Measurements from ENCODE around the gene ARFGAP2.

Gene ARFGAP2

GRCh38 chr11:47187723-47188122, 11.0 kb upstream of the ARFGAP2 start:
- no peak for DNase-seq (ENCODE audit: low read depth in 2 of 2)

- peak in 1 of 2 donors; percentile 23 for DNase-seq (ENCODE audit: low read depth in 2 of 2)
Observed at GRCh38 chr11:47186700-47187695, 10.3 kb upstream of the ARFGAP2 start.

- peak in 1 of 2 donors; percentile 33 for DNase-seq (ENCODE audit: low read depth in 2 of 2)
Observed at GRCh38 chr11:47186076-47186699, 9.5 kb upstream of the ARFGAP2 start, which contains the start of gene PACSIN3. Gene PACSIN3 (minus strand): TSS chr11:47186434. CDS start chr11:47182727, 3,707 bp downstream.

GRCh38 chr11:47185305-47186075, 8.8 kb upstream of the ARFGAP2 start:
- no peak for DNase-seq (ENCODE audit: low read depth in 2 of 2)

GRCh38 chr11:47184711-47185304, 8.1 kb upstream of the ARFGAP2 start:
- no peak for DNase-seq (ENCODE audit: low read depth in 2 of 2)

GRCh38 chr11:47183969-47184368, 7.3 kb upstream of the ARFGAP2 start:
- no peak for DNase-seq (ENCODE audit: low read depth in 2 of 2)

- DNase-seq (ENCODE audit: low read depth in 2 of 2), result no peak
Observed at GRCh38 chr11:47183031-47183856, 6.6 kb upstream of the ARFGAP2 start.

GRCh38 chr11:47182380-47182779, 5.7 kb upstream of the ARFGAP2 start:
- DNase-seq (ENCODE audit: low read depth in 2 of 2), result no peak

- no peak for DNase-seq (ENCODE audit: low read depth in 2 of 2)
Observed at GRCh38 chr11:47181271-47181670, 4.6 kb upstream of the ARFGAP2 start.

- no peak for DNase-seq (ENCODE audit: low read depth in 2 of 2)
Observed at GRCh38 chr11:47180006-47180787, 3.5 kb upstream of the ARFGAP2 start.

- DNase-seq (ENCODE audit: low read depth in 2 of 2), result no peak
Observed at GRCh38 chr11:47179655-47179991, 2.9 kb upstream of the ARFGAP2 start.

- DNase-seq (ENCODE audit: low read depth in 2 of 2), result no peak
Observed at GRCh38 chr11:47178737-47179654, 2.3 kb upstream of the ARFGAP2 start.

- no peak for DNase-seq (ENCODE audit: low read depth in 2 of 2)
Observed at GRCh38 chr11:47178316-47178715, 1.6 kb upstream of the ARFGAP2 start.

GRCh38 chr11:47177846-47178245, 1.2 kb upstream of the ARFGAP2 start:
- no peak for DNase-seq (ENCODE audit: low read depth in 2 of 2)

- DNase-seq (ENCODE audit: low read depth in 2 of 2), result peak in 1 of 2 donors; percentile 53
Observed at GRCh38 chr11:47177229-47177845, 658 bp upstream of the ARFGAP2 start.

- DNase-seq (ENCODE audit: low read depth in 2 of 2), result no peak
Observed at GRCh38 chr11:47175746-47176327, 842 bp downstream of the ARFGAP2 start.

GRCh38 chr11:47172740-47173336, 3.8 kb downstream of the ARFGAP2 start:
- DNase-seq (ENCODE audit: low read depth in 2 of 2), result no peak

GRCh38 chr11:47171856-47172255, 4.8 kb downstream of the ARFGAP2 start:
- no peak for DNase-seq (ENCODE audit: low read depth in 2 of 2)

All from stimulated activated CD8-positive, alpha-beta memory T cell treated with anti-CD3 and anti-CD28 coated beads, Interleukin-15, amount 100 ng/mL, for 48 hours (primary cell).